Measurements from ENCODE around the gene TNRC6B. TPM values are rescaled to one million over a fixed set of nuclear protein-coding genes. Genes with fewer than 3 reads are reported as not detected.

TNRC6B gene
- total RNA-seq, 2 experiments from 2014 or later = 37.0 to 63.7 TPM

- peak; percentile 83 for DNase-seq (ENCODE audit: low spot score)
- peak; percentile 30; the same call in 1 of the 2 replicates for TF ChIP-seq CTCF (conservative IDR thresholded peaks at IDR 0.05; ENCODE audit: low read length)
- no peak for TF ChIP-seq EZH2phosphoT487 (IDR thresholded peaks at IDR 0.05; ENCODE audit: borderline replicate concordance, low read depth, low read length)
- peaks cover 96% of the 10 kb centered on the region for H3K79me2 ChIP-seq (ENCODE audit: insufficient read depth, low read depth, low read length)
- no peaks in the 10 kb centered on the region for H3K36me3 ChIP-seq (ENCODE audit: insufficient read depth, low read length)
- CTCF ChIA-PET (ENCODE audit: unreplicated experiment) = no interaction called here
- H2AFZ ChIP-seq (ENCODE audit: low read length) = no peak overlapping the region
- H3K4me2 ChIP-seq (ENCODE audit: low read length) = peak overlapping the region; percentile 79
- no peaks in the 10 kb centered on the region for H3K9me3 ChIP-seq (ENCODE audit: low read length)
- peaks cover 76% of the 10 kb centered on the region for H3K4me1 ChIP-seq (ENCODE audit: insufficient read depth, low read length, poor library complexity, severe bottlenecking)
- peak overlapping the region; percentile 42 for H3K4me3 ChIP-seq (ENCODE audit: low read depth, low read length, poor library complexity, severe bottlenecking)
- no peaks in the 10 kb centered on the region for H3K9me2 ChIP-seq (ENCODE audit: insufficient read depth, low read length)
- POLR2A ChIA-PET = no interaction called here
- no TSS peak for BruUV-seq (replicated peaks)
- H3K27ac ChIP-seq (ENCODE audit: low read depth, low read length, poor library complexity, severe bottlenecking) = peak overlapping the region; percentile 81
- intact Hi-C loops (cut with micrococcal nuclease; ENCODE audit: unreplicated experiment) = loop anchor here (2.0 to 5.0 kb wide), 3 partner anchors 34 to 166 kb away; partner anchors contain the start of genes ADSL and TNRC6B
- H4K20me1 ChIP-seq (ENCODE audit: insufficient read depth, low read length) = peaks cover 13% of the 10 kb centered on the region; the same call in 1 of the 2 replicates
Measured at GRCh38 chr22:40210818-40211217, 33.1 kb downstream of the TNRC6B start.

GRCh38 chr22:40211476-40212054 lies 33.8 kb downstream of the TNRC6B start:
- Histone ChIP-seq H4K20me1 (ENCODE audit: insufficient read depth, low read length) (peaks cover 13% of the 10 kb centered on the region; the same call in 1 of the 2 replicates), H3K4me1 (ENCODE audit: insufficient read depth, low read length, poor library complexity, severe bottlenecking) (peaks cover 83% of the 10 kb centered on the region), H3K9me3 (ENCODE audit: low read length) (no peaks in the 10 kb centered on the region), H3K27ac (ENCODE audit: low read depth, low read length, poor library complexity, severe bottlenecking) (peak overlapping the region; percentile 81), H3K9me2 (ENCODE audit: insufficient read depth, low read length) (no peaks in the 10 kb centered on the region), H2AFZ (ENCODE audit: low read length) (no peak overlapping the region), H3K79me2 (ENCODE audit: insufficient read depth, low read depth, low read length) (peaks cover 96% of the 10 kb centered on the region), H3K4me2 (ENCODE audit: low read length) (peak overlapping the region; percentile 79), H3K36me3 (ENCODE audit: insufficient read depth, low read length) (no peaks in the 10 kb centered on the region), H3K4me3 (ENCODE audit: low read depth, low read length, poor library complexity, severe bottlenecking) (peak overlapping the region; percentile 25)
- POLR2A ChIA-PET = interaction anchor here (1.0 kb wide), 1 partner anchor 548 kb away, joined by 3 read pairs; no protein-coding TSS in a partner anchor
- CTCF ChIA-PET (ENCODE audit: unreplicated experiment) = no interaction called here
- BruUV-seq (replicated peaks) = no TSS peak
- no peak for DNase-seq (ENCODE audit: low spot score)
- intact Hi-C loops (cut with micrococcal nuclease; ENCODE audit: unreplicated experiment) = loop anchor here (2.0 to 5.0 kb wide), 3 partner anchors 34 to 167 kb away; partner anchors contain the start of genes ADSL and TNRC6B
- no peak for TF ChIP-seq CTCF (conservative IDR thresholded peaks at IDR 0.05; ENCODE audit: low read length)
- no peak for TF ChIP-seq EZH2phosphoT487 (IDR thresholded peaks at IDR 0.05; ENCODE audit: borderline replicate concordance, low read depth, low read length)

GRCh38 chr22:40212121-40212520 lies 34.4 kb downstream of the TNRC6B start:
- no peak for TF ChIP-seq EZH2phosphoT487 (IDR thresholded peaks at IDR 0.05; ENCODE audit: borderline replicate concordance, low read depth, low read length)
- no peak for TF ChIP-seq CTCF (conservative IDR thresholded peaks at IDR 0.05; ENCODE audit: low read length)
- Histone ChIP-seq H3K27ac (ENCODE audit: low read depth, low read length, poor library complexity, severe bottlenecking) (peak overlapping the region; percentile 81), H2AFZ (ENCODE audit: low read length) (no peak overlapping the region), H3K4me2 (ENCODE audit: low read length) (peak overlapping the region; percentile 79), H3K36me3 (ENCODE audit: insufficient read depth, low read length) (no peaks in the 10 kb centered on the region), H3K9me2 (ENCODE audit: insufficient read depth, low read length) (no peaks in the 10 kb centered on the region), H3K4me3 (ENCODE audit: low read depth, low read length, poor library complexity, severe bottlenecking) (no peak overlapping the region), H3K79me2 (ENCODE audit: insufficient read depth, low read depth, low read length) (peaks cover 96% of the 10 kb centered on the region), H3K9me3 (ENCODE audit: low read length) (no peaks in the 10 kb centered on the region), H4K20me1 (ENCODE audit: insufficient read depth, low read length) (peaks cover 13% of the 10 kb centered on the region; the same call in 1 of the 2 replicates), H3K4me1 (ENCODE audit: insufficient read depth, low read length, poor library complexity, severe bottlenecking) (peaks cover 89% of the 10 kb centered on the region)
- no peak for DNase-seq (ENCODE audit: low spot score)
- BruUV-seq (replicated peaks) = no TSS peak
- CTCF ChIA-PET (ENCODE audit: unreplicated experiment) = no interaction called here
- intact Hi-C loops (cut with micrococcal nuclease; ENCODE audit: unreplicated experiment) = loop anchor here (5.0 kb wide), 2 partner anchors 35 to 135 kb away; partner anchors contain the start of genes ADSL and TNRC6B
- POLR2A ChIA-PET = interaction anchor here (1.0 kb wide), 1 partner anchor 547 kb away, joined by 3 read pairs; no protein-coding TSS in a partner anchor

Data from OCI-LY7 (cell line).